HG03025 (cell line): Measurements from ENCODE around the gene HSPE1.
A peak's percentile ranks its signal among the peaks of the same experiment; 100 is the strongest.
"Not testable (repeated sequence)": the region's sequence is repeated elsewhere in the genome, so short reads cannot be mapped to it uniquely, and the experiment has no call there.

Experiments used
- ATAC-seq: cut with Tn5 transposase; IDR thresholded peaks from one replicate; pipeline ENCODE4 v1.9.1; 2021; ENCODE audit warnings: mild to moderate bottlenecking, moderate library complexity; ENCODE audit not compliant: unreplicated experiment, low FRiP score

Gene HSPE1

DNA sequence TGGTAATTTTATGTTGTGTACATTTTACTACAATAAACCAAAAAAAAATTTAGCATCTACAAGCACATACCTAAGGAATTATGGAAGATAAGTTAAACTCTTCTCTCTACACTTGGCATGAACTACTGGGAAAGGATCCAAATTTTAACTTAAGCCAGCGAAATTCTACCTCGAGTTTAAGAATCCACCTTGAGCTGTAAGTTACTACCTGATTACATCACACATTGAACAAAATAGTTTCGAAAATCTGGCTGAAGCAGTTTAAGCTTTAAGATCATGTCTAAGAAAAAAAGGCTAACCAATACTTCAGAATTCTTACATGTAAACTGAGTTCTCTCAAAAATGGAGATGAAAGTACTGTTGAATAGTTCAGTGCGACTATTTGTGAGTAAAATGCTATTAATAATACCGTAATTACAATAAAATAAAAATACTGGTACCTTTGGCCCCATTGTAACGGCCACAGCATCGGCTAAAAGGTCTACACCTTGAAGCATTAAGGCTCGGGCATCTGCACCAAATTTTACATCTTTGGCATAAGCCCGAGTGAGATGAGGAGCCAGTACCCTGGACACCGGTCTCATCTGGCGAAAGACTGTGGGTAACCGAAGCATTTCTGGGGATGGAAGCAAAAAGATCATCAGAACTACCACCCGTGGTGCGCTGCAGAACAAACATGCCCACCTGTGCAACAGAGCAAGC lies 1.8 kb upstream of the HSPE1 start:
- no peak for ATAC-seq

DNA sequence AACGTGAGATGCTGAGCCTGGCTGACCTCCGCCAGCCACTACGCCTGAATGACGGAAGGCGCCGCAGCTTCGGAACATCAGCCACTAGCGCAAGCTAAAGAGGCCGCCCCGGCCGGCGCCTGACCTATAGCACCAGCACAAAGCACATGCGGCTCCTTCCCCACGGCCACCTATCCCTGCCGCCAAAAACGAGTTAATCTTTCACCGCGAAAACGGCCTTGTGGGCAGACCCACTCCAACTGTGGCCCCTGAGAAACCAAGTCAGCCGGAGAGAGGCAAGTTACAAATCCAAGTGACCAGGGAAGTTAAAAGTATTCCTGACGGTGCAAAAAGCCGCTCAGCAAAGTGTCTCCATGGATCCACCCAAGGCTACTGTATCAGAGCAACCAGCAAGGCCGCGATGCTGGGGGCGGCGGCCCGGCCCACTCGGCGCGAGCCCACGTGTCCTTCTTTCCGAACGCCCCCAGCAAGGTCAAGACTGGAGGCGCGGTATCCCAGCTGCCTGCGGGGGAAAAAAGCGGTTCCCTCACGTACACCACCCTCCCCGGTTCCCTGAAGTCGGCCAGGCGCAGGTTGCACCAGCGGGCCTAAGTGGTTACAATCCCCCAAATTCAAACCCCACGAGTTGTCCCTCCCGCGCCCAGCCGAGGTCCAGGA lies 1.1 kb upstream of the HSPE1 start:
- ATAC-seq: peak; percentile 13

DNA sequence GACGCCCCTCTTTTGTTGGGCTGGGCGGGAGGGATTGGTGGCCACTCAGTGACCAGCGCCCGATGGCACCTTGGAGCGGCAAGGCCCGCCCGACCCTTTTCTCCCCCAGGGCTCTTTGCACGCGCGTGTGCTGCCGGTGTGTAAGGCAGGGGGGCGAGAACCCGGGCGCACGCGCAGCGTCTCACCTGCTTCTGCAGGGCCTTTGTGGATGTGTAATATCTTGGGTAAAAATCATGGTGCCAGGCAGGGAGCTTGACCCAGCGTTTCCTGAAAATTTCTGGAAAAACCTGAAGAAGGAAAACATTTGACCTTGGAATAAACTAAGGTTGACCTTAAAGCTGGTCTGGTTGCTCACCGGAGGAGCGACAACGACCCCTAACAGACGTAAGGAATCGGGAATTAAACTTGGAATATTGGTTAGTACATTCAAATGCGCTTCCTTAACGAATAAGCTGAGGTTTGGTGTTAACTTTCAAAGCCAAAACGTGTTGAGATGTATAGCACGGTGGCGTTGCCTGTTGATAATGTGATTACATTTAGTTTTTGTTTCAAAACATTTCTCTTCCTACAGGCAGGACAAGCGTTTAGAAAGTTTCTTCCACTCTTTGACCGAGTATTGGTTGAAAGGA lies 438 bp downstream of the HSPE1 start:
- ATAC-seq: peak; percentile 11

DNA sequence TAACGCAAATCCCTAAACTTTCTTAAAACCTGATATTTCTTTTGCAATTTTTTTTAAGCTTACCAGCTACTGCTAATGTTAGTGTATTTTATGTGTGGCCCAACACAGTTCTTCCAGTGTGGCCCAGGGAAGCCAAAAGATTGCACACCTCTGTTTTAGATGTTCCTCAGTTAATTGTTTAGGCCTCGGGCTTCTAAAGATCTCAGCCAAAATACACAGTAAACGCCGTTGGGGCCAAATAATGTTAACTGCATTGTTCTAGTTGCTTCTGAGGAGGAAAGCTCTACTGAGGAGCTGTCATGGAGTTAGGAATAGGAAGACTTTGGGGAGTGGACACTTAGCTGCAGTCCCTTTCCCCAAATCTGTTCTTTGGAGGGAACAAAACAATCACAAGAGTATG lies 2.0 kb downstream of the HSPE1 start:
- no peak for ATAC-seq

DNA sequence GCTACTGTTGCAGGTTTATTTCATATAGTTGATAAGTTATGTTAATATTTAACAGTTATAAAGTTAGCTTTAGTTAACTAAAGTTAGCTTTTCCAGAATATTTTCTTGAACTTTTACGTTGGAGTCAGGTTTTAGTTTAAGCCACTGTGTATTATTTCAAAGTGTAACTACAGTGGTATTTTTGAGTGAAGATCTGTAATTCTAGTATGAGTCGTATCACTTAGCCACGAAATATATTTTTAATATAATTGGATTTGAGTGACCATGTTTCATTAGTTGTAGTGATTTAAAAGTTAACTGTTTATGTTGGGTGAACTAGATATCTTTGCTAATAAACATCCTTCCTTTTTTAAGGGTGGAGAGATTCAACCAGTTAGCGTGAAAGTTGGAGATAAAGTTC lies 2.5 kb downstream of the HSPE1 start:
- ATAC-seq: no peak

DNA sequence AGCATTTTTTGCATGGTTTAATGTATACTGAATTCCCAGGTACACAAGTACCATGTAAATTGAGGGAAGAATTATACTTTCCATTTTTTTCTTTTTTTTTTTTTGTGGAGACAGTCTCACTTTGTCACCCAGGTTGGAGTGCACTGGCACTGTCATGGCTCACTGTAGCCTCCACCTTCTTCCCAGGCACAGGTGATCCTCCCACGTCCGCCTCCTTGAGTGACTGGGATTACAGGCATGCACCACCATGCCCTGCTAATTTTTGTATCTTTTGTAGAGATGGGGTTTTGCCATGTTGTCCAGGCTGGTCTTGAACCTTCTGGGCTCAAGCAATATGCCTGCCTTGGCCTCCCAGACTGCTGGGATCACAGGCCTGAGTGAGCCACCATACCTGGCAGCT lies 3.8 kb downstream of the HSPE1 start:
- ATAC-seq: no peak

DNA sequence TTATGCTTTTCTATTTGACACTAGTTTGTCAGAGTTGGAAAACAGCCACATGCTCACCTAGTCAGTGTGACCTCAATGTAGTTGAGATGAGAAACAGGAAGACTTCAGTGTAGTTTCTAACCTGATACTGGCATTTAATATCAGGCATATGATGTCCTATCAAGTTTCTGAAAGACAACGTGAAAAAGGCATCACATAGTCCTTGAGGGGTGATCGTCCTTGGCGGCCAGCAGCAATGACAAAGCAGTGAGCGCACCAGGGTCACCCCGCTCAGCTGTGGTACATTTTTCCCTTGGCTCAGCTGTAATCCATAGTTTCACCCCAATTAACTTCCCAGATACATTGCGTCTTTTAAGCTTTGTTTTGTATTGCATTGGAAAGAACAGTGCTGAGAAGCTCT lies 4.3 kb downstream of the HSPE1 start:
- no peak for ATAC-seq

DNA sequence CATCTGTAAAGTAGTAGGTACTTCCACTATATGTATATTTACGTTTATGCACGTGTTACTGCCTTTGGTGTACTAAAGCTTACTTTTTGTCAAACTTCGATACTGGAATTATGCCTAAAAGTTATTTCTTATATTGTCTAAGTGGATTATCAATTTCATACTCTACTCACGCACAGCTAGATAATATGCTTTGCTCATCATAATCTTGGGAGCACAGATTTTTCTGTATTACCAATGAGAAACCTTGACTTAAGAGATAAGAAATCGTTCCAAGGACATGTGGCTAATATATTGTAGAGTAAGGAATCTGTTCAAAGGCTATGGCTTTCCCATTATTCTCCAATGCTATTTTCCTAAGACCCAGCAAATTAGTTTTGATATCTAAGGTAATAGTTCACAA lies 6.5 kb downstream of the HSPE1 start:
- ATAC-seq: no peak

DNA sequence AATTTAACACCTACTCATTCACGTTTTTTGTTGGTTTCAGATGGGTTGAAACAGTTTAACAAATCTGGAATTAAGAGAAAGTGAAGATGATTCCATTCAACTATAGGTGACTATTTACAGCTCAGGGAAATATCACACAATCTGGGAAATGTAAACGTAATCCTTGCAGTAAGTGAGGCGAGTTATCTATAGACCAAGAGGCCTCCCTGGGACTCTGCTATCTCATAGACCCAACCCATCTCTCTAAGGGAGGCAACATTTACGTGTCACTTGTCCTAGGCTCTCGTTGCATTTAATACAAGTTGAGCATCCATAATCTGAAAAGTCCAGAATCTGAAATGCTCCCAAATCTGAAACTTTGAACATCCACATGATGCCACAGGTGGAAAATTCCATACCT lies 13.7 kb downstream of the HSPE1 start:
- no peak for ATAC-seq

DNA sequence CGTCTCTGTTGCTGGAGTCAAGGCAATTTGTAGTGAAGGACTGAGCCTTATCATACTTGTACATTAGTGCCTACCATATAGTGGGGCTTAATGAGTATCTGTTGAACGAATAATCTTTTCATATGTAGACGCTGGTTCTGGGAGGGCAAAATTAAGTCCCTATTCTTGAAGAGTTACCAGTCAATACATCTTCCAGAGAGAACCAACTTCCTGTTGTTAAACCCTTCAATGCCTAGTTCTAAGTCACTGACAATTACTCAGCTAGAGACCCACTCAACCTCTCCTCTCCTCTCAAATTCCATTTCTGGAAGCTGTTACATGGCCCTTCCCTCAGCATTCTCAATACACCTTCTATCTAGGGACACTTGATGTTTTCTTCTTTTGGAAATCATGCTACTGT lies 14.6 kb downstream of the HSPE1 start:
- ATAC-seq: no peak

DNA sequence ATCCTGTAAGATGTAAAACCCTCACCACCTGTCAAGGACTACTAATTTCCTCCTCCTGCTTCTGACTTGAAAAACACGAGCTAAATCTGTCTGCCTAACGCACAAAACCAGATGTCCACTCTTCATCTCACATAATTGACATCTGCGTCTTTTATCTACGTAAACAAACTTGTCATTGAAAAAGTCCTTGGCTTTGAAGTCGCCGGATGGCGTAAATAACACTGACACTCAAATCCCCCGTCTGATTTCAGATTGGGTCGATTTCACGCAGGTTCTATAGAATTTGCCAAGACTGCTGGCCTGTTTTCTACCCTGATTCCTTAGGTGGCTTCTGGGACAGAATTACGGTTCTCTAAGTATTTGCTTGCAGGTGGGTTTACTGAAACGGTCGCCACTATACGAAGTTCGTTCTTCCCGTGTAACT lies 15.1 kb downstream of the HSPE1 start:
- peak; percentile 4 for ATAC-seq

DNA sequence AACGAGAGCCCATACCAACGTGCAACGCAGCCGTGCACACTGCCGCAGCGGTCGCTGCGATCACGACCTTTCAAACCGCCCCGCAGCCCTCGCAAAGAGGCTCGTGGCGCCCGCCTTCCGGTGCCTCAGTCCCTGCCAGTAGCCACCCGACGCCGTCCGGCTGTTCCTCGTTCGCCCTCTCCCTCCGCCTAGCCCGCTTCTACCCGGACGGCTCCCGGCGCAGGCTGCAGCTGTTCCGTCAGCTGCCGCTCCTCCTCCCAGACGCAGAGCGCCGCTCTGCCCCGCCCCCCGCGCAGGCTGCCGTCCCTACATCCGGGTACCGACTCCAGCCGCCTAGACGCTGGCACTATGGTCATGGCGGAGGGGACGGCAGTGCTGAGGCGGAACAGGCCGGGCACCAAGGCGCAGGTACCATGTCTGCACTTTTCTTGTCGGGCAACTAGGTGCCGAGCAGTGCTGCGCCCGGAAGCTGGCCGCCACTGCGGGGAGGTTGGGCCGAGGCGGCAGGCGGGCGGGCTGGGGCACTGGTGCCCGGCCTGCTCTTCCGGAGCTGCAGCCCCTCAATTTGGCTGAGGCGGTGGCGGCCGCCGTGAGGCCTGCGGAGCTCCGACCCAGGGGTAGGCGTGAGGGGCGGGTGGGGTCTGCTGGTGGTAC lies 15.7 kb downstream of the HSPE1 start, which contains the start of gene MOB4:
MOB4 (plus strand) TSS at position 328 of the 654 bp plus-strand sequence; CDS start at position 349, 21 bp downstream.
- peak; percentile 95 for ATAC-seq

DNA sequence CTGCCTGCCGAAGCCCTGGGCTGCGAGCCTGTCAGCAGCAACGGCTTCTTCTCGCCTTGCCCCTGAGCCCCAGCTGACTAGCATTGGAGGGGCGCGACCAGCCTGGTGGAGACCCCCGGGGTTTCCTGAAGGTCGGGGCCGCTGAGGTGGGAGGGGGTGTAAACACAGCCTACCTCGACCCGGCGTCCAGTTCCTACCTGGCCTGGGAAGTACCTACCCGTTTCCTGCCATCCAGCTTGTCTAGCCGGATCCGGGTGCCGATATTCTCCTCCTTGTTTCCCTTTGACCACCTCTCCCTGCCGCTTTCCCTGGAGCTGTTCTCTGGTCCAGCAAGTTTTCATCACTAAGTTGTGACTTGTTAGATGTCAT lies 16.2 kb downstream of the HSPE1 start:
- peak; percentile 6 for ATAC-seq

DNA sequence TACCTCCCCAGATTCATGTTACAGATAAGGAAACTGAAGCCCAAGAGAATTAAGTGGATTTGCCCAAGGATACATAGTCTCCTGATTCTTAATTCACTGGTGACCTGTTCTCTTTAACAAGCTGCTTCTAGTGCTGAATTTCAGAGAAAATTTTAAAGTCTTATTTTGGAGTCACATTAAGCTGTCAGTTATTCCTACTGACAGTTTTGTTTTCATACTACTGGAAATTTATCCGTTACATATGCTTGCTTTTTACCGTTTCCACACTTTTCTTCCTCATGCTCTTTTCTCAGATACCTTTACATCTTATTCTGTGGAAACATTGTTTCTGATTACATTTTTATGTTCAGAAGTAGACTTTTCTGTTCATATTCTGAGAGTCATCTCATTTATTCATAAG lies 17.0 kb downstream of the HSPE1 start:
- no peak for ATAC-seq

DNA sequence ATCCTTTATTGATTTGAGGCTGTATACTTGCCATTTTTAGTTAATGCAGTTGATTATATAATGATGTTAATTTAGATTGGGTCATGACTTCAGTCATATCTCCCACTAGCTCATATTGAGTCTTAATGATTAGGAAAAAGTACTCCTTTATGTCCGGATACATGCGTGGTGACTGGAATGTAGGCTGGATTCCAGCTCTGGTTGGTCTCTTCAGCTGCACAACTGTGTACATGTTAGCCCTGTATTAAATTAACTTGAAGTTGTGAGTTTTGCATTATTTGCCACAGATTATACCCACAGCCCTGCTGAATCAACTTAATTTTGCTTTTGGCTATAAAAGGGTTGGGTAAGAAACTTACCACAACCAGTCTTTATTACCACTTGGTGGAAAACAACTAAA lies 38.2 kb downstream of the HSPE1 start:
- no peak for ATAC-seq

DNA sequence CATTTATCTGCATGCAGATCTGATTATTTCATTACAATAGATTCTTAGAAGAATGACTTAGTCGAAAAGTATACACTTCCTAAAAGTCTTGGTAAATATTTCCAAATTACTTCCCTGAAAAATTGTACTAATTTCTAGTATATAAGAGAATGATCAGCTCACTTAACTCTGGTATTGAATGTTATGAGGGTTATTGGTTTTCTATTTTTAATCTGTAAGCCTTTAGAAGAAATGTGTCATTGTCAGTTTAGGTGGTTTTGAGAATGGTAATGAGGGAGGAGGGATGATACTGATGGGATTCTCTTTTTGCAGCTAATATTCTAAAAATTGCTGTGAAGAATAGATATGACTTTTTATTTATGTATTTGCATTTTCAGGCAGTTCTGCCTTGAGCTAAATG lies 39.6 kb downstream of the HSPE1 start:
- no peak for ATAC-seq

DNA sequence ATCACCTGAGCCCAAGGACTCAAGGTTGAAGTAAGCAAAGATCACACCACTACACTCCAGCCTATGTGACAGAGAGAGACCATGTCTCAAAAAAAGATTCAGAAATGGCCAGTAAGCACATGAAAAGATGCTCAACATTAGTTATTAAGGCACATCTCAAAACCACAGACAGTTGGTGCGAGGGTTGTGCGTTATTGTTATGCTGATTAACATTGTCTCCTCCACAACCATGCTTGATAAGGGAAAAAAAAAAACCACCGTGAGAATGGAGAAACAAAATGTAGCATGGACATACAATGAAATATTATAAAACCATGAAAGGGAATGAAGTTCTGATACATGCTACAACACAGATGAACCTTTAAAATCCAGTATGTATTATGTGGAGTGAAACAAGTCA lies 43.0 kb downstream of the HSPE1 start:
- ATAC-seq: no peak

DNA sequence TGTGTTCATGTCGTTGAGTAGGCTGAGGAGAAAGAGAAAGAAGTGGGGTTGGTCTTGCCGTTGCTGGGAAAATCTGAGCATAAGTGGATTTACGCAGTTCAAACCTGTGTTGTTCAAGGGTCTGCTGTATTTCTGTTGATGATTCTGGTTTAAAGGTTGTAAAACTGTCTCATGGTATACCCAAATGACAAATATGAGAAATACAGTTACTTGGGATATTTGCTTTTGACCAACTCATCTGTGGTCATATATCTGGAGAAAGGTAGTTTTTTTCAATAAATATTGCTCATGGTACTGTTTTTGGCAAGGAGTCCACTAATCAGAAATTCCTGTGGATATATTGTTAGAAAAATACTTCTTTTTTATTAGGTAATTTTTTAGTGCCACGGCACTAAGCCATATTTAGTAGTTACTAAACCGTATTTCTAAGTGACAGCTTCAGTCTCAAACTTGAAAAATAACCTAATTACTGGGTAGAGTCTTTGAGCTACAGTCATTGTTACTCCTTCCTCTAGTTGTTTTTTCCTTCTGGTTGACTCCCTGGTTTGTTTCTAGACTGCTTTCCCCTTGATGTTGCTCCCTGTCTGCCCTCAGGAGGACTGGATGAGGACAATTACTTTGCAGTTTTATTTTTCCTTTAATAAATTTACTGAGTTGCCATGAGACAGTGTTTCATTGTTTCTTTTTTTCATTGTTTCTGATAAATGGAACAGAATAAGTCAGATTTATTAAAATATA lies 47.2 kb downstream of the HSPE1 start:
- ATAC-seq: no peak

DNA sequence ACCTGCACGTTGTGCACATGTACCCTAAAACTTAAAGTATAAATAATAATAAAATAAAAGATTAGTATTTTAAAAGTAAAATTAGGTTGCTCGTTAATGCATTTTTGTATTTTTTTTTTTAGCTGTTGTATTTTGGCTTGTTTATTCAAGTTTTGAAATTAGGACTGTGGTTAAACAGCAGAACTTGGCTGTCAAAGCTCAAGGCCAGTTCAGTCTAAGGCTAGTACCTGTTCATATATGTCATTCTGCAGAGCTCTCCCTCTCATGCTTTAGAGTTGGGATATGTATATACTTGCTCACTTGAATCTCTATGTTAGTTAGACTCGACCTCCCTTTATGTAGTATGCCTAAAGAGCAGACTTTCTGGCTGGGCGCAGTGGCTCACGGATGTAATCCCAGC lies 48.4 kb downstream of the HSPE1 start:
- ATAC-seq: no peak

DNA sequence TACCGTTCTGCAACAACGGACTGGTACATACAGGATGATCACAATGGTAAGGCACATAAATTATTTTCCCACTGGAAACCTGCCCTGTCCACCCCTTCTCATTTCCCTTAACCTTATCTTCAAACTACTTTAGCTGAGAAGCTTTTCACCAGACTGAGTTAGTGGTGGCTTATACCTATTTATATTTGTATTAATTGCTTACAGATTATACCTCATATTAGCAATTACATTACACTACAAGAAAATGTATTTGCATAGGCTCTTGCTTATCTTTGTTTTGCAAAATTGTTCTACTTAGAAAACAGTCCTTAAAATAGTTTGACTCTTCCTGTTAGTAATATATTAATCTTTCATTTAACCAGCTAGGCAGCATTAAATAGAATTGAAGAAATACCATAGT lies 51.1 kb downstream of the HSPE1 start:
- not testable (repeated sequence) for ATAC-seq
